Measurements from ENCODE around the gene SIL1. TPM values are rescaled to one million over a fixed set of nuclear protein-coding genes. Genes with fewer than 3 reads are reported as not detected.

Gene SIL1
- total RNA-seq, 2 donors from 2014 or later, result 17.2 to 20.2 TPM

- peaks cover 65% of the 10 kb centered on the region for H3K36me3 Mint-ChIP-seq (ENCODE audit: low read depth)
- no peaks in the 10 kb centered on the region for H3K9me3 Mint-ChIP-seq
- TF ChIP-seq CTCF (conservative IDR thresholded peaks at IDR 0.05), result no peak
- DNase-seq, result no peak
- no peak overlapping the region for H3K27ac Mint-ChIP-seq
- H3K4me1 Mint-ChIP-seq, result no peaks in the 10 kb centered on the region
- H3K9ac ChIP-seq (ENCODE audit: extremely low read depth, low read length, poor library complexity, severe bottlenecking), result no peak overlapping the region
- H3K36me3 ChIP-seq (ENCODE audit: control insufficient read depth, insufficient read depth, low read length), result peaks cover 90% of the 10 kb centered on the region
- H3K27me3 Mint-ChIP-seq (ENCODE audit: insufficient read depth), result no peaks in the 10 kb centered on the region
- H3K27me3 ChIP-seq (ENCODE audit: control insufficient read depth, insufficient read depth, low read length, poor library complexity, severe bottlenecking), result no peaks in the 10 kb centered on the region
- H3K4me1 ChIP-seq (ENCODE audit: control insufficient read depth, insufficient read depth, low read length), result no peaks in the 10 kb centered on the region
- H3K4me3 ChIP-seq (ENCODE audit: low read length), result no peak overlapping the region
- 95% methylated on average over 16 of the region's 16 CpGs for WGBS, 2 experiments (ENCODE audit: insufficient coverage in 1 of 2, insufficient read length in 1 of 2)
- H3K4me3 Mint-ChIP-seq, result no peak overlapping the region
- peak overlapping the region; percentile 6 for H3K27ac ChIP-seq (ENCODE audit: low read depth, low read length)
- no peaks in the 10 kb centered on the region for H3K9me3 ChIP-seq (ENCODE audit: control insufficient read depth, low read length)
Observed at GRCh38 chr5:138926688-138927448, 271.3 kb downstream of the SIL1 start.

- TF ChIP-seq CTCF (conservative IDR thresholded peaks at IDR 0.05), result no peak
- Histone ChIP-seq H3K9me3 (ENCODE audit: control insufficient read depth, low read length) (no peaks in the 10 kb centered on the region), H3K27ac (ENCODE audit: low read depth, low read length) (peak overlapping the region; percentile 11), H3K36me3 (ENCODE audit: control insufficient read depth, insufficient read depth, low read length) (peaks cover 83% of the 10 kb centered on the region), H3K4me3 (ENCODE audit: low read length) (no peak overlapping the region), H3K27me3 (ENCODE audit: control insufficient read depth, insufficient read depth, low read length, poor library complexity, severe bottlenecking) (no peaks in the 10 kb centered on the region), H3K4me1 (ENCODE audit: control insufficient read depth, insufficient read depth, low read length) (no peaks in the 10 kb centered on the region), H3K9ac (ENCODE audit: extremely low read depth, low read length, poor library complexity, severe bottlenecking) (no peak overlapping the region)
- Mint-ChIP-seq H3K36me3 (ENCODE audit: low read depth) (peaks cover 62% of the 10 kb centered on the region), H3K4me1 (no peaks in the 10 kb centered on the region), H3K27me3 (ENCODE audit: insufficient read depth) (no peaks in the 10 kb centered on the region), H3K27ac (no peak overlapping the region), H3K9me3 (no peaks in the 10 kb centered on the region), H3K4me3 (no peak overlapping the region)
- DNase-seq, result no peak
- 92 to 98% methylated on average over 6 to 11 of the region's 11 CpGs for WGBS, 2 experiments (ENCODE audit: insufficient coverage in 1 of 2, insufficient read length in 1 of 2)
Observed at GRCh38 chr5:138926257-138926656, 271.9 kb downstream of the SIL1 start.

- H3K27ac Mint-ChIP-seq, result no peak overlapping the region
Observed at GRCh38 chr5:138925090-138925635, 273.0 kb downstream of the SIL1 start.

More at GRCh38 chr5:138925090-138925635, 273.0 kb downstream of the SIL1 start:
- peaks cover 56% of the 10 kb centered on the region for H3K36me3 Mint-ChIP-seq (ENCODE audit: low read depth)
- no peak for DNase-seq
- peaks cover 82% of the 10 kb centered on the region for H3K36me3 ChIP-seq (ENCODE audit: control insufficient read depth, insufficient read depth, low read length)
- H3K9me3 ChIP-seq (ENCODE audit: control insufficient read depth, low read length), result no peaks in the 10 kb centered on the region
- H3K27me3 ChIP-seq (ENCODE audit: control insufficient read depth, insufficient read depth, low read length, poor library complexity, severe bottlenecking), result no peaks in the 10 kb centered on the region
- no peaks in the 10 kb centered on the region for H3K4me1 Mint-ChIP-seq
- no peaks in the 10 kb centered on the region for H3K4me1 ChIP-seq (ENCODE audit: control insufficient read depth, insufficient read depth, low read length)
- H3K27ac ChIP-seq (ENCODE audit: low read depth, low read length), result no peak overlapping the region
- H3K9me3 Mint-ChIP-seq, result no peaks in the 10 kb centered on the region
- H3K9ac ChIP-seq (ENCODE audit: extremely low read depth, low read length, poor library complexity, severe bottlenecking), result no peak overlapping the region
- H3K27me3 Mint-ChIP-seq (ENCODE audit: insufficient read depth), result no peaks in the 10 kb centered on the region
- 94 to 97% methylated on average over 12 of the region's 12 CpGs for WGBS, 2 experiments (ENCODE audit: insufficient coverage in 1 of 2, insufficient read length in 1 of 2)
- no peak overlapping the region for H3K4me3 ChIP-seq (ENCODE audit: low read length)
- H3K4me3 Mint-ChIP-seq, result no peak overlapping the region
- no peak for TF ChIP-seq CTCF (conservative IDR thresholded peaks at IDR 0.05)

Measured in endodermal cell (in vitro differentiated cells).